Prostate gland (tissue), 2 donors: Measurements from ENCODE around the gene BCL2L12.

Experiments
- POLR2A ChIP-seq: fragments of 450-650 bp; IDR thresholded peaks from one replicate; pipeline ENCODE4 v1.6.1; 2016; ENCODE audit warnings: antibody characterized with exemption, mild to moderate bottlenecking
- POLR2AphosphoS5 ChIP-seq: sonication (generic); formaldehyde crosslinking; IDR thresholded peaks from one replicate; pipeline ENCODE4 v1.6.1; 2017; ENCODE audit warnings: antibody characterized with exemption
- TF ChIP-seq, protein P1 (sequence below), 4 experiments: fragments of 200-600 bp in 2 of 4; fragments of 450-650 bp in 2 of 4; sonication (generic) in 2 of 4; IDR thresholded peaks; 1 replicate in 3 of 4; 2 replicates in 1 of 4; pipeline ENCODE4 v1.5.1; 2016 to 2019; ENCODE audit warnings: antibody characterized with exemption in 4 of 4, mild to moderate bottlenecking in 2 of 4, moderate library complexity in 2 of 4

DNA sequence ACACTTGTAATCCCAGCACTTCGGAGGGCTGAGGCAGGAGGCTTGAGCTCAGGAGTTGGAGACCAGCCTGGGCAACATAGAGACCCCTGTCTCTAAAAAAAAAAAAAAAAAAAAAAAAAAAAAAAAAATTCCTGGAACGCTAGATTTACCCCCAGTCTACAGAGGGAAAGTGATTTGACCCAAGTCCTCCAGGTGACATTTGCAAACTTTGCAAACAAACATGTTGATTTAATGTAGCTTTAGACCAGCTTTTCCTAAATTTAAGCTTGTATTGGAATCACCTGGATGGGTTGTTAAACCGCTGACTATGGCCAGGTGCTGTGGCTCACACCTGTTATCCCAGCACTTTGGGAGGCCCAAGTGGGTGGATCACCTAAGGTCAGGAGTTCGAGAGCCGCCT lies 33.6 kb downstream of the BCL2L12 start:
- TF ChIP-seq, protein P1, sequence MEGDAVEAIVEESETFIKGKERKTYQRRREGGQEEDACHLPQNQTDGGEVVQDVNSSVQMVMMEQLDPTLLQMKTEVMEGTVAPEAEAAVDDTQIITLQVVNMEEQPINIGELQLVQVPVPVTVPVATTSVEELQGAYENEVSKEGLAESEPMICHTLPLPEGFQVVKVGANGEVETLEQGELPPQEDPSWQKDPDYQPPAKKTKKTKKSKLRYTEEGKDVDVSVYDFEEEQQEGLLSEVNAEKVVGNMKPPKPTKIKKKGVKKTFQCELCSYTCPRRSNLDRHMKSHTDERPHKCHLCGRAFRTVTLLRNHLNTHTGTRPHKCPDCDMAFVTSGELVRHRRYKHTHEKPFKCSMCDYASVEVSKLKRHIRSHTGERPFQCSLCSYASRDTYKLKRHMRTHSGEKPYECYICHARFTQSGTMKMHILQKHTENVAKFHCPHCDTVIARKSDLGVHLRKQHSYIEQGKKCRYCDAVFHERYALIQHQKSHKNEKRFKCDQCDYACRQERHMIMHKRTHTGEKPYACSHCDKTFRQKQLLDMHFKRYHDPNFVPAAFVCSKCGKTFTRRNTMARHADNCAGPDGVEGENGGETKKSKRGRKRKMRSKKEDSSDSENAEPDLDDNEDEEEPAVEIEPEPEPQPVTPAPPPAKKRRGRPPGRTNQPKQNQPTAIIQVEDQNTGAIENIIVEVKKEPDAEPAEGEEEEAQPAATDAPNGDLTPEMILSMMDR (IDR thresholded peaks at IDR 0.05) = no peak
- TF ChIP-seq POLR2AphosphoS5 (no peak), POLR2A (no peak)
